Measurements from ENCODE around the gene GALNT2.

DNA sequence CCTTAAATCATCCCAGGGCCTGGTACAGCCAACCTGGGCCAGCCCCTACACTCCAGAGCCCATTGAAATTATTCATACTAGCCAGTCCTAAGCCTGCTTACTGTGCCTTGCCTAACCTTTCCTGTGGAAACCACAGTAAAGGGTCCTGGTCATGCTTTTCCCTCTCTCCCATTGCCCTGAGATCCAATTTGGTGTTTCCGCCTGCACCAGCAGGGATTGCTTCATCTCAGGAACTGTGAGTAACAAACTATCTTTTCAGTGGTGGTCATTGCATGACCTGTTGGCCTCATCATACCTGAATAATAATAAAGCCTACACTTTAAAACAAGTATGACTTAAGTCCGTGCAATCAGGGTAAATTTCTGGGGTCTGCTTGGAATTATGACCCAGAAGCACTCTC, 18.7 kb upstream of the GALNT2 start:
- TF ChIP-seq EZH2phosphoT487 (IDR thresholded peaks at IDR 0.05; ENCODE audit: borderline replicate concordance, low read depth) (no peak), RAD21 (IDR thresholded peaks at IDR 0.05; ENCODE audit: low read length) (no peak), POLR2AphosphoS5 (IDR thresholded peaks at IDR 0.05; ENCODE audit: low read depth, low read length) (no peak), SIN3A (IDR thresholded peaks at IDR 0.05; ENCODE audit: borderline replicate concordance, low read depth, low read length) (no peak), GABPA (IDR thresholded peaks at IDR 0.05; ENCODE audit: low read depth) (no peak), EP300 (IDR thresholded peaks at IDR 0.05; ENCODE audit: borderline replicate concordance in 1 of 2, low read depth in 1 of 2, low read length in 1 of 2) (no peak), TCF12 (IDR thresholded peaks at IDR 0.05) (no peak)
- TF ChIP-seq, protein P1, sequence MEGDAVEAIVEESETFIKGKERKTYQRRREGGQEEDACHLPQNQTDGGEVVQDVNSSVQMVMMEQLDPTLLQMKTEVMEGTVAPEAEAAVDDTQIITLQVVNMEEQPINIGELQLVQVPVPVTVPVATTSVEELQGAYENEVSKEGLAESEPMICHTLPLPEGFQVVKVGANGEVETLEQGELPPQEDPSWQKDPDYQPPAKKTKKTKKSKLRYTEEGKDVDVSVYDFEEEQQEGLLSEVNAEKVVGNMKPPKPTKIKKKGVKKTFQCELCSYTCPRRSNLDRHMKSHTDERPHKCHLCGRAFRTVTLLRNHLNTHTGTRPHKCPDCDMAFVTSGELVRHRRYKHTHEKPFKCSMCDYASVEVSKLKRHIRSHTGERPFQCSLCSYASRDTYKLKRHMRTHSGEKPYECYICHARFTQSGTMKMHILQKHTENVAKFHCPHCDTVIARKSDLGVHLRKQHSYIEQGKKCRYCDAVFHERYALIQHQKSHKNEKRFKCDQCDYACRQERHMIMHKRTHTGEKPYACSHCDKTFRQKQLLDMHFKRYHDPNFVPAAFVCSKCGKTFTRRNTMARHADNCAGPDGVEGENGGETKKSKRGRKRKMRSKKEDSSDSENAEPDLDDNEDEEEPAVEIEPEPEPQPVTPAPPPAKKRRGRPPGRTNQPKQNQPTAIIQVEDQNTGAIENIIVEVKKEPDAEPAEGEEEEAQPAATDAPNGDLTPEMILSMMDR (IDR thresholded peaks at IDR 0.05): no peak
- TF ChIP-seq, protein P2, sequence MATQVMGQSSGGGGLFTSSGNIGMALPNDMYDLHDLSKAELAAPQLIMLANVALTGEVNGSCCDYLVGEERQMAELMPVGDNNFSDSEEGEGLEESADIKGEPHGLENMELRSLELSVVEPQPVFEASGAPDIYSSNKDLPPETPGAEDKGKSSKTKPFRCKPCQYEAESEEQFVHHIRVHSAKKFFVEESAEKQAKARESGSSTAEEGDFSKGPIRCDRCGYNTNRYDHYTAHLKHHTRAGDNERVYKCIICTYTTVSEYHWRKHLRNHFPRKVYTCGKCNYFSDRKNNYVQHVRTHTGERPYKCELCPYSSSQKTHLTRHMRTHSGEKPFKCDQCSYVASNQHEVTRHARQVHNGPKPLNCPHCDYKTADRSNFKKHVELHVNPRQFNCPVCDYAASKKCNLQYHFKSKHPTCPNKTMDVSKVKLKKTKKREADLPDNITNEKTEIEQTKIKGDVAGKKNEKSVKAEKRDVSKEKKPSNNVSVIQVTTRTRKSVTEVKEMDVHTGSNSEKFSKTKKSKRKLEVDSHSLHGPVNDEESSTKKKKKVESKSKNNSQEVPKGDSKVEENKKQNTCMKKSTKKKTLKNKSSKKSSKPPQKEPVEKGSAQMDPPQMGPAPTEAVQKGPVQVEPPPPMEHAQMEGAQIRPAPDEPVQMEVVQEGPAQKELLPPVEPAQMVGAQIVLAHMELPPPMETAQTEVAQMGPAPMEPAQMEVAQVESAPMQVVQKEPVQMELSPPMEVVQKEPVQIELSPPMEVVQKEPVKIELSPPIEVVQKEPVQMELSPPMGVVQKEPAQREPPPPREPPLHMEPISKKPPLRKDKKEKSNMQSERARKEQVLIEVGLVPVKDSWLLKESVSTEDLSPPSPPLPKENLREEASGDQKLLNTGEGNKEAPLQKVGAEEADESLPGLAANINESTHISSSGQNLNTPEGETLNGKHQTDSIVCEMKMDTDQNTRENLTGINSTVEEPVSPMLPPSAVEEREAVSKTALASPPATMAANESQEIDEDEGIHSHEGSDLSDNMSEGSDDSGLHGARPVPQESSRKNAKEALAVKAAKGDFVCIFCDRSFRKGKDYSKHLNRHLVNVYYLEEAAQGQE (IDR thresholded peaks at IDR 0.05; ENCODE audit: low read depth, low read length): no peak
- TF ChIP-seq, protein P3, sequence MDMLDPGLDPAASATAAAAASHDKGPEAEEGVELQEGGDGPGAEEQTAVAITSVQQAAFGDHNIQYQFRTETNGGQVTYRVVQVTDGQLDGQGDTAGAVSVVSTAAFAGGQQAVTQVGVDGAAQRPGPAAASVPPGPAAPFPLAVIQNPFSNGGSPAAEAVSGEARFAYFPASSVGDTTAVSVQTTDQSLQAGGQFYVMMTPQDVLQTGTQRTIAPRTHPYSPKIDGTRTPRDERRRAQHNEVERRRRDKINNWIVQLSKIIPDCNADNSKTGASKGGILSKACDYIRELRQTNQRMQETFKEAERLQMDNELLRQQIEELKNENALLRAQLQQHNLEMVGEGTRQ (IDR thresholded peaks at IDR 0.05; ENCODE audit: borderline replicate concordance, low read depth, low read length): no peak
- TF ChIP-seq, protein P4, sequence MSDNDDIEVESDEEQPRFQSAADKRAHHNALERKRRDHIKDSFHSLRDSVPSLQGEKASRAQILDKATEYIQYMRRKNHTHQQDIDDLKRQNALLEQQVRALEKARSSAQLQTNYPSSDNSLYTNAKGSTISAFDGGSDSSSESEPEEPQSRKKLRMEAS (IDR thresholded peaks at IDR 0.05; ENCODE audit: low read depth): no peak
- TF ChIP-seq, protein P5, sequence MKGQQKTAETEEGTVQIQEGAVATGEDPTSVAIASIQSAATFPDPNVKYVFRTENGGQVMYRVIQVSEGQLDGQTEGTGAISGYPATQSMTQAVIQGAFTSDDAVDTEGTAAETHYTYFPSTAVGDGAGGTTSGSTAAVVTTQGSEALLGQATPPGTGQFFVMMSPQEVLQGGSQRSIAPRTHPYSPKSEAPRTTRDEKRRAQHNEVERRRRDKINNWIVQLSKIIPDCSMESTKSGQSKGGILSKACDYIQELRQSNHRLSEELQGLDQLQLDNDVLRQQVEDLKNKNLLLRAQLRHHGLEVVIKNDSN (IDR thresholded peaks at IDR 0.05; ENCODE audit: borderline replicate concordance, low read depth): no peak
